NCI-H1417 (cell line): Measurements from ENCODE around the gene FRMD3.

ENCODE experiments used
- DNase-seq, 3 experiments: peaks; one replicate each; lab custom pipeline; 2025; lab: John Stamatoyannopoulos, UW

FRMD3 gene

GRCh38 chr9:83284746-83285145 lies 253.5 kb downstream of the FRMD3 start:
- no peak for DNase-seq

GRCh38 chr9:83283528-83283927 lies 254.7 kb downstream of the FRMD3 start:
- no peak for DNase-seq

GRCh38 chr9:83281306-83282255 lies 256.6 kb downstream of the FRMD3 start:
- peak in 1 of 3 experiments; percentile 25 for DNase-seq

- no peak for DNase-seq
Measured at GRCh38 chr9:83280790-83281189, 257.4 kb downstream of the FRMD3 start.

GRCh38 chr9:83280268-83280667 lies 257.9 kb downstream of the FRMD3 start:
- DNase-seq, result no peak

- peak in 1 of 3 experiments; percentile 32 for DNase-seq
Measured at GRCh38 chr9:83274787-83275186, 263.4 kb downstream of the FRMD3 start.

GRCh38 chr9:83271665-83272071 lies 266.5 kb downstream of the FRMD3 start:
- DNase-seq, result no peak

GRCh38 chr9:83270116-83270515 lies 268.1 kb downstream of the FRMD3 start:
- no peak for DNase-seq

GRCh38 chr9:83267741-83268140 lies 270.5 kb downstream of the FRMD3 start:
- DNase-seq, result no peak

GRCh38 chr9:83266666-83267496 lies 271.3 kb downstream of the FRMD3 start:
- no peak for DNase-seq

GRCh38 chr9:83266331-83266665 lies 271.9 kb downstream of the FRMD3 start:
- DNase-seq, result no peak

GRCh38 chr9:83264315-83264714 lies 273.9 kb downstream of the FRMD3 start:
- no peak for DNase-seq

- no peak for DNase-seq
Measured at GRCh38 chr9:83259558-83259957, 278.6 kb downstream of the FRMD3 start.

GRCh38 chr9:83257937-83258891 lies 280.0 kb downstream of the FRMD3 start:
- no peak for DNase-seq

- no peak for DNase-seq
Measured at GRCh38 chr9:83247732-83248131, 290.5 kb downstream of the FRMD3 start.

- DNase-seq, result no peak
Measured at GRCh38 chr9:83245979-83246659, 292.1 kb downstream of the FRMD3 start.

- DNase-seq, result peak in 1 of 3 experiments; percentile 51
Measured at GRCh38 chr9:83242066-83242465, 296.1 kb downstream of the FRMD3 start.

- no peak for DNase-seq
Measured at GRCh38 chr9:83240671-83241070, 297.5 kb downstream of the FRMD3 start.

GRCh38 chr9:83239747-83240146 lies 298.5 kb downstream of the FRMD3 start:
- DNase-seq, result no peak

- DNase-seq, result peak; percentile 13 to 79 (median 69)
Measured at GRCh38 chr9:83238871-83239640, 299.1 kb downstream of the FRMD3 start.
